GM19438 (cell line): ENCODE results near the gene AMPH.
"Not testable (repeated sequence)": the region's sequence is repeated elsewhere in the genome, so short reads cannot be mapped to it uniquely, and the experiment has no call there.

Experiments used
- ATAC-seq: cut with Tn5 transposase; IDR thresholded peaks from one replicate; pipeline ENCODE4 v1.9.1; 2021; ENCODE audit warnings: low read depth; ENCODE audit not compliant: unreplicated experiment

AMPH gene

GRCh38 chr7:38360776-38361175, 270.4 kb downstream of the AMPH start:
- no peak for ATAC-seq

GRCh38 chr7:38359071-38359601, 272.0 kb downstream of the AMPH start:
- ATAC-seq = peak; percentile 84

GRCh38 chr7:38358273-38358831, 272.8 kb downstream of the AMPH start:
- not testable (repeated sequence) for ATAC-seq

- not testable (repeated sequence) for ATAC-seq
Observed at GRCh38 chr7:38354271-38354851, 276.8 kb downstream of the AMPH start.

GRCh38 chr7:38353431-38353881, 277.7 kb downstream of the AMPH start:
- ATAC-seq = not testable (repeated sequence)

- no peak for ATAC-seq
Observed at GRCh38 chr7:38351601-38352000, 279.6 kb downstream of the AMPH start.

GRCh38 chr7:38350777-38351176, 280.4 kb downstream of the AMPH start:
- ATAC-seq = not testable (repeated sequence)

GRCh38 chr7:38349869-38350583, 281.1 kb downstream of the AMPH start:
- peak; percentile 78 for ATAC-seq

GRCh38 chr7:38349126-38349795, 281.9 kb downstream of the AMPH start:
- peak; percentile 27 for ATAC-seq

- ATAC-seq = peak; percentile 43
Observed at GRCh38 chr7:38345299-38346172, 285.6 kb downstream of the AMPH start.

GRCh38 chr7:38344741-38345140, 286.4 kb downstream of the AMPH start:
- ATAC-seq = not testable (repeated sequence)

GRCh38 chr7:38342135-38342534, 289.0 kb downstream of the AMPH start:
- not testable (repeated sequence) for ATAC-seq

GRCh38 chr7:38341172-38341705, 289.9 kb downstream of the AMPH start:
- ATAC-seq = peak; percentile 61

GRCh38 chr7:38339953-38340819, 291.0 kb downstream of the AMPH start:
- ATAC-seq = no peak

GRCh38 chr7:38336148-38336515, 295.0 kb downstream of the AMPH start:
- not testable (repeated sequence) for ATAC-seq

GRCh38 chr7:38335492-38336147, 295.6 kb downstream of the AMPH start:
- peak; percentile 96 for ATAC-seq

- no peak for ATAC-seq
Observed at GRCh38 chr7:38335128-38335491, 296.1 kb downstream of the AMPH start.

- no peak for ATAC-seq
Observed at GRCh38 chr7:38334163-38334562, 297.0 kb downstream of the AMPH start.
